ENCODE data around the gene LRRTM4. TPM values are rescaled to one million over a fixed set of nuclear protein-coding genes. Genes with fewer than 3 reads are reported as not detected.

LRRTM4 gene
- total and polyA plus RNA-seq, 2 donors (not counting 1 experiment from before 2014, with no cell fraction given), result not detected

GRCh38 chr2:77391119-77391518, 131.1 kb downstream of the LRRTM4 start:
- Histone ChIP-seq H3K9ac (ENCODE audit: low read length) (no peak overlapping the region), H3K9me3 (ENCODE audit: control extremely low read depth in 1 of 3, control insufficient read depth in 2 of 3, insufficient read depth in 1 of 3, low read length in 2 of 3) (no peaks in the 10 kb centered on the region), H2AFZ (ENCODE audit: insufficient read depth, low read depth, low read length, poor library complexity, severe bottlenecking) (no peak overlapping the region), H3K27me3 (replicated peaks in 1 of 4; ENCODE audit: control extremely low read depth in 1 of 4, control insufficient read depth in 3 of 4, insufficient read depth in 4 of 4, low read length in 3 of 4) (no peaks in the 10 kb centered on the region), H3K27ac (ENCODE audit: low read length in 2 of 2) (no peak overlapping the region), H4K20me1 (ENCODE audit: control insufficient read depth, insufficient read depth, low read length, poor library complexity, severe bottlenecking) (no peaks in the 10 kb centered on the region), H3K79me2 (ENCODE audit: control insufficient read depth, insufficient read depth, low read length) (no peaks in the 10 kb centered on the region), H3K4me1 (ENCODE audit: control insufficient read depth in 2 of 2, insufficient read depth in 2 of 2, low read length in 2 of 2) (no peaks in the 10 kb centered on the region), H3K36me3 (replicated peaks in 1 of 2; ENCODE audit: control extremely low read depth in 1 of 2, control insufficient read depth in 1 of 2, extremely low read depth in 1 of 2, insufficient read depth in 2 of 2, low read length in 1 of 2) (no peaks in the 10 kb centered on the region), H3K4me2 (replicated peaks; ENCODE audit: low read depth, low read length, poor library complexity, severe bottlenecking) (no peak overlapping the region), H3K4me3 (ENCODE audit: control extremely low read depth in 1 of 5, extremely low read depth in 1 of 5, insufficient read depth in 1 of 5, low read depth in 2 of 5, low read length in 4 of 5) (no peak overlapping the region)
- no peak overlapping the region for H3K27ac Mint-ChIP-seq
- no peak overlapping the region for H3K4me3 Mint-ChIP-seq
- POLR2A ChIA-PET, result no interaction called here
- intact Hi-C loops (cut with micrococcal nuclease), result no loop called here
- no peaks in the 10 kb centered on the region for H3K27me3 Mint-ChIP-seq
- DNase-seq, result no peak
- TF ChIP-seq EZH2 (IDR thresholded peaks at IDR 0.05; ENCODE audit: borderline replicate concordance, insufficient read depth, low read depth, low read length, poor library complexity, severe bottlenecking), result no peak
- TF ChIP-seq CTCF (IDR thresholded peaks at IDR 0.05), result no peak
- no peak for ATAC-seq (ENCODE audit: low read depth)
- no peaks in the 10 kb centered on the region for H3K9me3 Mint-ChIP-seq (ENCODE audit: insufficient read depth)
- no peaks in the 10 kb centered on the region for H3K4me1 Mint-ChIP-seq
- CTCF ChIA-PET, result no interaction called here

- Mint-ChIP-seq H3K9me3 (ENCODE audit: insufficient read depth) (no peaks in the 10 kb centered on the region), H3K27ac (no peak overlapping the region), H3K27me3 (no peaks in the 10 kb centered on the region), H3K4me3 (no peak overlapping the region), H3K4me1 (no peaks in the 10 kb centered on the region)
- ChIA-PET CTCF (no interaction called here), POLR2A (no interaction called here)
- Histone ChIP-seq H3K4me3 (ENCODE audit: control extremely low read depth in 1 of 5, extremely low read depth in 1 of 5, insufficient read depth in 1 of 5, low read depth in 2 of 5, low read length in 4 of 5) (no peak overlapping the region), H3K4me1 (ENCODE audit: control insufficient read depth in 2 of 2, insufficient read depth in 2 of 2, low read length in 2 of 2) (no peaks in the 10 kb centered on the region), H3K9me3 (ENCODE audit: control extremely low read depth in 1 of 3, control insufficient read depth in 2 of 3, insufficient read depth in 1 of 3, low read length in 2 of 3) (no peaks in the 10 kb centered on the region), H3K79me2 (ENCODE audit: control insufficient read depth, insufficient read depth, low read length) (no peaks in the 10 kb centered on the region), H3K9ac (ENCODE audit: low read length) (no peak overlapping the region), H3K27me3 (replicated peaks in 1 of 4; ENCODE audit: control extremely low read depth in 1 of 4, control insufficient read depth in 3 of 4, insufficient read depth in 4 of 4, low read length in 3 of 4) (no peaks in the 10 kb centered on the region), H2AFZ (ENCODE audit: insufficient read depth, low read depth, low read length, poor library complexity, severe bottlenecking) (no peak overlapping the region), H4K20me1 (ENCODE audit: control insufficient read depth, insufficient read depth, low read length, poor library complexity, severe bottlenecking) (no peaks in the 10 kb centered on the region), H3K27ac (ENCODE audit: low read length in 2 of 2) (no peak overlapping the region), H3K4me2 (replicated peaks; ENCODE audit: low read depth, low read length, poor library complexity, severe bottlenecking) (no peak overlapping the region), H3K36me3 (replicated peaks in 1 of 2; ENCODE audit: control extremely low read depth in 1 of 2, control insufficient read depth in 1 of 2, extremely low read depth in 1 of 2, insufficient read depth in 2 of 2, low read length in 1 of 2) (no peaks in the 10 kb centered on the region)
- TF ChIP-seq CTCF (IDR thresholded peaks at IDR 0.05) (no peak), EZH2 (IDR thresholded peaks at IDR 0.05; ENCODE audit: borderline replicate concordance, insufficient read depth, low read depth, low read length, poor library complexity, severe bottlenecking) (no peak)
- WGBS (ENCODE audit: insufficient coverage), result 71% methylated on average over 1 of the region's 3 CpGs
- ATAC-seq (ENCODE audit: low read depth) (no peak), DNase-seq (no peak)
- intact Hi-C loops (cut with micrococcal nuclease), result no loop called here
Observed at GRCh38 chr2:77387324-77387723, 134.9 kb downstream of the LRRTM4 start.
